ENCODE results near the gene COPZ1. TPM values are rescaled to one million over a fixed set of nuclear protein-coding genes. Genes with fewer than 3 reads are reported as not detected.
A peak's percentile ranks its signal among the peaks of the same experiment; 100 is the strongest.

COPZ1 gene
- total RNA-seq, 1 donor from 2014 or later, result 196 TPM

DNA sequence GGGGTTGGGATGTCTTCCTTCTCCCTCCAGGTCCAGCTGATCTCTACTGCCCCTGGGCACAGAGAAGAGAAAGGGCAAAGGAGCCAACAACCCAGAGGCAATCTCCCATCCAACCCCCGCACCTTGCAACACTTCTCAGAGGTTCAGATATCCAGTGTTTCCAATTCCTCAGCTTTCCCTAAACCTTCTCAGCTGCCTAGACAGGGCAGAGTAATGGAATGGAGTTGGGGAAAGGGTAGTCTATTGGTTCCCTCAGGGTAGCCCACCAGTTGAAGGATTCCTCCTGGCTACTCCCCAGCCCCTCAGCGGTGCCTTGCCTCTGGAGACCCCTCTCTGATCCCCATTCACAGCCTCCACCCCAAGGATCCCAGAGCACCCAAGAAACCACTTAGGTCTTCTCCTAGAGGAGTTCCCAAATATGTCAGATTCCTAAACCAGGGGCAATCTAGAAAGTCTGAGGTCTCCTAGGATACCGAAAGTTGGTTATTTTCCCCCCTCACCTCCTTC lies 24.7 kb upstream of the COPZ1 start:
- Mint-ChIP-seq H3K4me1 (ENCODE audit: unreplicated experiment) (peaks cover 33% of the 10 kb centered on the region), H3K9me3 (no peaks in the 10 kb centered on the region), H3K36me3 (no peaks in the 10 kb centered on the region), H3K27ac (peak overlapping the region; percentile 41), H3K27me3 (peaks cover 21% of the 10 kb centered on the region), H3K4me3 (peak overlapping the region; percentile 77)
- DNase-seq (ENCODE audit: extremely low spot score, unreplicated experiment), result no peak
- TF ChIP-seq, protein P1, sequence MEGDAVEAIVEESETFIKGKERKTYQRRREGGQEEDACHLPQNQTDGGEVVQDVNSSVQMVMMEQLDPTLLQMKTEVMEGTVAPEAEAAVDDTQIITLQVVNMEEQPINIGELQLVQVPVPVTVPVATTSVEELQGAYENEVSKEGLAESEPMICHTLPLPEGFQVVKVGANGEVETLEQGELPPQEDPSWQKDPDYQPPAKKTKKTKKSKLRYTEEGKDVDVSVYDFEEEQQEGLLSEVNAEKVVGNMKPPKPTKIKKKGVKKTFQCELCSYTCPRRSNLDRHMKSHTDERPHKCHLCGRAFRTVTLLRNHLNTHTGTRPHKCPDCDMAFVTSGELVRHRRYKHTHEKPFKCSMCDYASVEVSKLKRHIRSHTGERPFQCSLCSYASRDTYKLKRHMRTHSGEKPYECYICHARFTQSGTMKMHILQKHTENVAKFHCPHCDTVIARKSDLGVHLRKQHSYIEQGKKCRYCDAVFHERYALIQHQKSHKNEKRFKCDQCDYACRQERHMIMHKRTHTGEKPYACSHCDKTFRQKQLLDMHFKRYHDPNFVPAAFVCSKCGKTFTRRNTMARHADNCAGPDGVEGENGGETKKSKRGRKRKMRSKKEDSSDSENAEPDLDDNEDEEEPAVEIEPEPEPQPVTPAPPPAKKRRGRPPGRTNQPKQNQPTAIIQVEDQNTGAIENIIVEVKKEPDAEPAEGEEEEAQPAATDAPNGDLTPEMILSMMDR (conservative IDR thresholded peaks at IDR 0.05), result no peak

DNA sequence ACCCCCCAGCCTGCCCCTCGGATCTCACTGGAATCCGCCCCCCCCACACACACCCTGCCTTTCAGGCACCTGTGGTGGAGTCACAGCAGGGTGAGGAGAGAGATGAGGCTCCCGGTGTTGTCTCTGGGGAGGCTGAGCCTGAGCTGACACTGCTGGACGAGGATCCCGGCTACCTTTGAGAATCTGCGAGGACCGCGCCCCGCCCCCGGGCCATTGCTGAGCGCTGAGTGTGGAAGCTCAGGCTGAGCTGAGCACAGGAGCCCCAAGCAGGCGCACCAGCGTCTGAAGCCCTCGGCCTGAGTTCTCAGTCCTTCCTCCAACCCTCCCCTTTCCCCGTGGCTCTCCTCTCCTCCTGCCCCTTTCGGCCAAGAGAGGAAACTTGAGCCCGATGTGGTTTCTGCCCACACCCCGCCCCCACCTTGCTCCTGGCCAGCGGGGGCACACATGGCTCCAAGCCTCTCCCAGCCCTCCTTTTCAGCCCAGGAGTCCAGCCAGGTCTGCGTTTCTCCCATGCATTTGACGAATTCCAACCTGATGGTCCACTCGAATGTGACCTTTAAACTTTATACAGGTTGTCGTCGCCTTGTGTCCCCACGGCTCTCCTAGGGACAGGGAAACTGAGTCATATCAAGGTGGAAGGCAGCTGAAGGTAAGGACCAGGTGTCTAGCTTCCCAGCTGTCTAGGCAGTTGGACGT lies 24.1 kb upstream of the COPZ1 start, which contains the start of gene NFE2:
Gene NFE2 (minus strand): TSS at position 284 of the 696 bp plus-strand sequence. CDS start 5,767 bp downstream, outside the sequence.
- Mint-ChIP-seq H3K27ac (peak within 1 kb of the TSS; percentile 66), H3K9me3 (no peaks in the 10 kb centered on the region), H3K36me3 (no peaks in the 10 kb centered on the region), H3K4me1 (ENCODE audit: unreplicated experiment) (peaks cover 29% of the 10 kb centered on the region), H3K27me3 (peaks cover 21% of the 10 kb centered on the region), H3K4me3 (peak within 1 kb of the TSS; percentile 77)
- DNase-seq (ENCODE audit: extremely low spot score, unreplicated experiment), result peak; percentile 80
- TF ChIP-seq, protein P1 (conservative IDR thresholded peaks at IDR 0.05), result peak; percentile 28

DNA sequence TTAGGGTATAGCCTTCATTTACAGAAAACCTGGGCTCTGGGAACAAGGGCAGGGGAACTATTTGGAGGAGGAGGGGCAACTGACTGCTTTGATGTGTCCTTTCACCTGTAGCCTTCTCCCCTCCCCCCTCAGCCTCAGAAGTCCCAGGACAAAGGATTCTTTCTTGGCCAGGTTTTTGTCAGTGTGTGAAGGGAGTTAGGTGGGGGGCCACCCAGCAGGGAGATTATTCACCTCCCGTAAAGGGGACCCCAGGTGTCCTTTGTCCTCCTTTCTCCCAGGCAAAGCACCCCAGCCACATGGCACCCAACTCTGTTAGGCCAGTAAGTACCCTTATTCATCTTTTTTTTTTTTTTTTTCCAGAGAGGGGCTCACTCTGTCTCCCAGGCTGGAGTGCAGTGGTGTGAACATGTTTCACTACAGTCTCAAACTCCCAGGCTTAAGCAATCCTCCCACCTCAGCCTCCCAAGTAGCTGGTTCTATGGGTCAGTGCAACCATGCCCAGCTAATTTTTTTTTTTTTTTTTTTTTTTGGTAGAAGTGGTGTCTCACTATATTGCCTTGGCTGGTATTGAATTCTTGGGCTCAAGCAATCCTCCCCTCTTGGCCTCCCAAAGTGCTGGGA lies 23.4 kb upstream of the COPZ1 start:
- Mint-ChIP-seq H3K9me3 (no peaks in the 10 kb centered on the region), H3K27ac (no peak overlapping the region), H3K4me1 (ENCODE audit: unreplicated experiment) (peaks cover 29% of the 10 kb centered on the region), H3K27me3 (peaks cover 21% of the 10 kb centered on the region), H3K36me3 (no peaks in the 10 kb centered on the region), H3K4me3 (peak overlapping the region; percentile 77)
- no peak for DNase-seq (ENCODE audit: extremely low spot score, unreplicated experiment)
- TF ChIP-seq, protein P1 (conservative IDR thresholded peaks at IDR 0.05), result no peak

DNA sequence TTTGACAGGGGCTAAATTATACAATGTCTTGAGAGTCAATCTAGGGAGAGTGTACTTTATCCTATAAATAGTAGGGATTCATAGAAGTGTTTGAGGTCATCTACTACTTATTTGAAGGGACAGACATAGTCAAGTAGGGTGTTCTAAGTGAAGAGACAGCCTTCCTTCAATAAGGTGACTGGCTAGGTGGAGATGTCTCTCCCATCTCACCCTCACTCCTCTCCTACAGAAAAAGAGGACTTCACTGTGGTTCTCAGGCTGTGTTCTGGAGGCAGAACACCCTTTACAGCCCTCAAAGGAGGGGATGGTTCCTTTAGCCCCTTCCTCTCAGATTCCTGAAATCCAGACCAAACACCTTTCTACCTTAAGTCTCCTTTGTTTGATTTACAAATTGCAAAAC lies 21.3 kb upstream of the COPZ1 start:
- H3K9me3 Mint-ChIP-seq, result no peaks in the 10 kb centered on the region
- H3K27ac Mint-ChIP-seq, result no peak overlapping the region
- peaks cover 29% of the 10 kb centered on the region for H3K4me1 Mint-ChIP-seq (ENCODE audit: unreplicated experiment)
- no peak for DNase-seq (ENCODE audit: extremely low spot score, unreplicated experiment)
- no peak overlapping the region for H3K4me3 Mint-ChIP-seq
- H3K27me3 Mint-ChIP-seq, result peaks cover 21% of the 10 kb centered on the region
- TF ChIP-seq, protein P1 (conservative IDR thresholded peaks at IDR 0.05), result no peak
- no peaks in the 10 kb centered on the region for H3K36me3 Mint-ChIP-seq

DNA sequence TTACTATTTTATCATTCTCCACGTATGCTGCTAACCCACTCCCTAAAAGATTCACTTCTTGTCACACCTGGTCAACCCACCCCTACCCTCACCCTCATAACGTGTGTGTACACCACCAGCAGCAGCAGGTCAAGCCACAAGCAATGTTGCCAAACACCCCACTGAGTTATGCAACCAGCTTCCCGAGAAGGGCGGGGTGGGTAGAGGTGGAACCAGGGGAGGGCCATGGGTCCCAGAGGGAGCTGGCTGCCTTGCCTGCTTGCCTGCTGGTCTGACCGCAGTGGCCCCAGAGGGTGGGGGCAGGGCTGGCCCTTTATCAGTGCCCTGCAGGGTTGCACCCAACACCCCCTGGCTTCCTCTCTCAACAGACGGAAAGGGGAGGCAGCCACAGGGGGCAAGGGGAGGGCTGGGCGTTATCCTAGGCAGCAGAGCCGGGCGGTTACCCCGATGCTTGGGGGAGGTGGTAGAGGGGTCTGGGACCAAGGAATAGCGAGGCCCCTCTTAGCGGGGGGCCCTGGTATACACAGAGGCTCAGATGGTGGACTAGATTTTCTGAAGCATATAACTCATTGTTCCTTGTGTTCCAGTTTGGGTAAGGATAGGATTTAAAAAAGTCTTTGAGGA lies 20.6 kb upstream of the COPZ1 start:
- Mint-ChIP-seq H3K4me3 (no peak overlapping the region), H3K27ac (no peak overlapping the region), H3K9me3 (no peaks in the 10 kb centered on the region), H3K4me1 (ENCODE audit: unreplicated experiment) (peaks cover 29% of the 10 kb centered on the region), H3K36me3 (no peaks in the 10 kb centered on the region), H3K27me3 (peaks cover 18% of the 10 kb centered on the region)
- TF ChIP-seq, protein P1 (conservative IDR thresholded peaks at IDR 0.05), result no peak
- no peak for DNase-seq (ENCODE audit: extremely low spot score, unreplicated experiment)
